HCT116 (cell line): ENCODE results near the gene LANCL3. TPM values are rescaled to one million over a fixed set of nuclear protein-coding genes. Genes with fewer than 3 reads are reported as not detected.

Experiments
- ATAC-seq: fragments of 200-7000 bp; cut with Tn5 transposase; 2 replicates; pipeline ENCODE4 v1.9.1; 2020; ENCODE audit warnings: mild to moderate bottlenecking, moderate library complexity
- BruUV-seq: library from RNA; stranded (reverse); fragments of 400-500 nt; replicated peaks from 2 replicates; lab custom pipeline; 2021; lab: Mats Ljungman, UMichigan
- CTCF ChIA-PET: fragments of 300-600 bp; sonication (Branson Sonifier 250); formaldehyde crosslinking; loops from one replicate; lab custom pipeline; 2021; ENCODE audit warnings: antibody characterized with exemption; lab: Charles Lee
- POLR2A ChIA-PET: fragments of 300-600, 350-600 bp; sonication (Branson Sonifier 250); formaldehyde crosslinking; loops from one replicate; lab custom pipeline; 2021; ENCODE audit warnings: antibody characterized with exemption; lab: Charles Lee
- RAD21 ChIA-PET, 2 experiments: fragments of 300-600 bp; sonication (Branson Sonifier 250); formaldehyde crosslinking; loops; one replicate each; lab custom pipeline; 2023; ENCODE audit warnings: low total read pairs in 2 of 2; ENCODE audit not compliant: uncharacterized antibody in 2 of 2, unreplicated experiment in 2 of 2, low non-redundant PET in 1 of 2; lab: Charles Lee
- DNase-seq: peaks from one replicate; pipeline ENCODE4 v3.0.0-alpha.2; 2010; ENCODE audit warnings: low read depth, low spot score
- H2AFZ ChIP-seq: fragments of 200-600 bp; shearing (Covaris generic), sonication (generic); 2 replicates; pipeline ENCODE4 v1.6.1; 2017; ENCODE audit warnings: low read depth, mixed run types, mixed read lengths, antibody characterized with exemption, low read length; ENCODE audit not compliant: poor library complexity, severe bottlenecking
- H3K27ac ChIP-seq: 2 replicates; pipeline ENCODE4 v1.5.1; 2012; ENCODE audit warnings: low read depth, low read length
- H3K27me3 ChIP-seq: fragments of 200-600 bp; sonication (generic); 2 replicates; pipeline ENCODE4 v1.6.1; 2016; ENCODE audit warnings: mixed run types, low read length, mixed read lengths; ENCODE audit not compliant: insufficient read depth
- H3K36me3 ChIP-seq, 2 experiments: fragments of 200-500 bp in 1 of 2; fragments of 200-600 bp in 1 of 2; sonication (Bioruptor generic) in 1 of 2; sonication (generic) in 1 of 2; 2 replicates each; pipeline versions ENCODE4 v1.5.1 to v1.6.1; 2014 to 2016; ENCODE audit warnings: low read length in 2 of 2, inconsistent platforms in 1 of 2, mixed read lengths in 1 of 2, mixed run types in 1 of 2; ENCODE audit not compliant: insufficient read depth in 2 of 2, control insufficient read depth in 1 of 2
- H3K4me1 ChIP-seq, 2 experiments: fragments of 200-600 bp in 1 of 2; sonication (generic) in 1 of 2; 2 replicates each; pipeline versions ENCODE4 v1.5.1 to v1.6.1; 2012 to 2017; ENCODE audit warnings: low read length in 2 of 2, inconsistent platforms in 1 of 2, mild to moderate bottlenecking in 1 of 2, mixed read lengths in 1 of 2, mixed run types in 1 of 2, moderate library complexity in 1 of 2; ENCODE audit not compliant: insufficient read depth in 2 of 2, control insufficient read depth in 1 of 2
- H3K4me2 ChIP-seq: fragments of 200-600 bp; sonication (generic); 2 replicates; pipeline ENCODE4 v1.6.1; 2017; ENCODE audit warnings: mixed run types, low read length, mixed read lengths
- H3K4me3 ChIP-seq, 2 experiments: fragments of 200-600 bp in 1 of 2; sonication (generic) in 1 of 2; replicated peaks in 1 of 2; 2 replicates each; pipeline ENCODE4 v1.5.1; 2011 to 2016; ENCODE audit warnings: low read length in 2 of 2, control low read depth in 1 of 2, low read depth in 1 of 2, mild to moderate bottlenecking in 1 of 2, mixed read lengths in 1 of 2, mixed run types in 1 of 2
- H3K79me2 ChIP-seq: fragments of 200-600 bp; sonication (generic); 2 replicates; pipeline ENCODE4 v1.6.1; 2017; ENCODE audit warnings: mild to moderate bottlenecking, mixed run types, low read length, moderate library complexity, mixed read lengths; ENCODE audit not compliant: insufficient read depth
- H3K9ac ChIP-seq: fragments of 200-600 bp; sonication (generic); 2 replicates; pipeline ENCODE4 v1.6.1; 2016; ENCODE audit warnings: low read length, mixed read lengths
- H3K9me2 ChIP-seq: fragments of 200-600 bp; sonication (generic), shearing (Covaris generic); 2 replicates; pipeline ENCODE4 v1.6.1; 2017; ENCODE audit warnings: mixed run types, mild to moderate bottlenecking, moderate library complexity; ENCODE audit not compliant: insufficient read depth
- H3K9me3 ChIP-seq, 2 experiments: fragments of 200-500 bp in 1 of 2; fragments of 200-600 bp in 1 of 2; sonication (Bioruptor generic) in 1 of 2; sonication (generic) in 1 of 2; 2 replicates each; pipeline ENCODE4 v1.6.1; 2014 to 2017; ENCODE audit warnings: low read length in 2 of 2, mixed read lengths in 2 of 2, inconsistent platforms in 1 of 2, low read depth in 1 of 2, mild to moderate bottlenecking in 1 of 2, mixed run types in 1 of 2, moderate library complexity in 1 of 2; ENCODE audit not compliant: control insufficient read depth in 1 of 2, insufficient read depth in 1 of 2
- H4K20me1 ChIP-seq: fragments of 200-600 bp; sonication (generic), shearing (Covaris generic); 2 replicates; pipeline ENCODE4 v1.6.1; 2017; ENCODE audit warnings: mixed run types, mild to moderate bottlenecking, moderate library complexity; ENCODE audit not compliant: insufficient read depth
- ATF3 ChIP-seq: IDR thresholded peaks from 2 replicates; pipeline ENCODE4 v1.6.1; 2012
- CBX3 ChIP-seq: IDR thresholded peaks from 2 replicates; pipeline ENCODE4 v1.6.1; 2012; ENCODE audit warnings: low read depth
- CEBPB ChIP-seq: IDR thresholded peaks from 2 replicates; pipeline ENCODE4 v1.6.1; 2012; ENCODE audit warnings: low read depth
- CTCF ChIP-seq, 3 experiments: fragments of 200-600 bp in 1 of 3; sonication (generic) in 1 of 3; IDR thresholded peaks in 2 of 3; conservative IDR thresholded peaks in 1 of 3; 2 replicates each; pipeline ENCODE4 v1.5.1; 2012 to 2017; ENCODE audit warnings: low read depth in 2 of 3, low read length in 2 of 3, antibody characterized with exemption in 1 of 3, borderline replicate concordance in 1 of 3, control low read depth in 1 of 3, mild to moderate bottlenecking in 1 of 3, mixed read lengths in 1 of 3, mixed run types in 1 of 3, moderate library complexity in 1 of 3; ENCODE audit not compliant: insufficient read depth in 1 of 3
- EGR1 ChIP-seq: IDR thresholded peaks from 2 replicates; pipeline ENCODE4 v1.6.1; 2012; ENCODE audit warnings: low read depth
- EZH2 ChIP-seq: fragments of 200-600 bp; sonication (generic); IDR thresholded peaks from 2 replicates; pipeline ENCODE4 v1.6.1; 2017; ENCODE audit warnings: antibody characterized with exemption, mixed run types
- FOSL1 ChIP-seq: IDR thresholded peaks from 2 replicates; pipeline ENCODE4 v1.6.1; 2012; ENCODE audit warnings: low read depth
- MAX ChIP-seq: IDR thresholded peaks from 2 replicates; pipeline ENCODE4 v1.6.1; 2012
- POLR2A ChIP-seq: IDR thresholded peaks from 2 replicates; pipeline ENCODE4 v1.7.0; 2011; ENCODE audit warnings: borderline replicate concordance; ENCODE audit not compliant: insufficient read depth, insufficient read length; ENCODE audit errors: extremely low read depth
- POLR2AphosphoS5 ChIP-seq: IDR thresholded peaks from 2 replicates; pipeline ENCODE4 v1.6.1; 2011; ENCODE audit warnings: mild to moderate bottlenecking, low read depth, low read length, moderate library complexity
- RAD21 ChIP-seq: IDR thresholded peaks from 2 replicates; pipeline ENCODE4 v1.6.1; 2012; ENCODE audit warnings: low read depth, mild to moderate bottlenecking
- SIN3A ChIP-seq: IDR thresholded peaks from 2 replicates; pipeline ENCODE4 v1.6.1; 2012; ENCODE audit warnings: low read depth
- SP1 ChIP-seq: IDR thresholded peaks from 2 replicates; pipeline ENCODE4 v1.6.1; 2012; ENCODE audit warnings: low read depth
- SRF ChIP-seq: IDR thresholded peaks from 2 replicates; pipeline ENCODE4 v1.6.1; 2012; ENCODE audit warnings: low read depth
- ZNF274 ChIP-seq: fragments of 200-500 bp; sonication (Bioruptor generic); IDR thresholded peaks from 2 replicates; pipeline ENCODE4 v1.6.1; 2014; ENCODE audit warnings: mild to moderate bottlenecking, low read depth, low read length, inconsistent platforms
- intact Hi-C: fragments of 100-400 bp; cut with micrococcal nuclease; formaldehyde crosslinking; loops from 2 replicates; pipeline ENCODE4 v1.10.0; 2022
- total RNA-seq: library from RNA; stranded (reverse); gene quantifications from one replicate; pipeline ENCODE4 v1.2.1, GENCODE V29; 2021; ENCODE audit not compliant: unreplicated experiment

The LANCL3 gene
- total RNA-seq, 1 experiment from 2014 or later: 2.4 TPM

GRCh38 chrX:37711991-37712390 is 140.5 kb downstream of the LANCL3 start (continued):
- TF ChIP-seq ATF3: no peak

GRCh38 chrX:37712458-37712857 is 141.0 kb downstream of the LANCL3 start:
- H3K27me3 ChIP-seq: no peaks in the 10 kb centered on the region
- no peak overlapping the region for H3K27ac ChIP-seq
- no peak overlapping the region for H3K4me3 ChIP-seq
- ChIA-PET CTCF (no interaction called here), POLR2A (no interaction called here), RAD21 (no interaction called here)
- H3K4me1 ChIP-seq: no peaks in the 10 kb centered on the region
- no peaks in the 10 kb centered on the region for H3K9me2 ChIP-seq
- no peaks in the 10 kb centered on the region for H3K79me2 ChIP-seq
- ATAC-seq (no peak), DNase-seq (no peak)
- no TSS peak for BruUV-seq
- H3K9ac ChIP-seq: no peak overlapping the region
- H3K36me3 ChIP-seq: no peaks in the 10 kb centered on the region
- H3K4me2 ChIP-seq: no peak overlapping the region
- H4K20me1 ChIP-seq: no peaks in the 10 kb centered on the region
- TF ChIP-seq EGR1: no peak
- TF ChIP-seq CBX3: no peak
- no peak for TF ChIP-seq ZNF274
- no peak for TF ChIP-seq MAX
- TF ChIP-seq SP1: no peak
- no peak for TF ChIP-seq CEBPB
- TF ChIP-seq ATF3: no peak
- TF ChIP-seq FOSL1: no peak
- TF ChIP-seq CTCF (IDR thresholded peaks at IDR 0.05 in 2 of 3, conservative IDR thresholded peaks at IDR 0.05 in 1 of 3; ENCODE audit: borderline replicate concordance in 1 of 3, insufficient read depth in 1 of 3, low read depth in 2 of 3, low read length in 2 of 3): no peak
- TF ChIP-seq POLR2A: no peak
- TF ChIP-seq POLR2AphosphoS5: no peak
- no peak for TF ChIP-seq RAD21
- TF ChIP-seq EZH2: no peak
- TF ChIP-seq SRF: no peak
- TF ChIP-seq SIN3A: no peak
- H2AFZ ChIP-seq: no peak overlapping the region
- no peaks in the 10 kb centered on the region for H3K9me3 ChIP-seq
- intact Hi-C loops: no loop called here
